IPS-NIHi7 (cell line): Measurements from ENCODE around the gene RARA.
"Not testable (repeated sequence)": the region's sequence is repeated elsewhere in the genome, so short reads cannot be mapped to it uniquely, and the experiment has no call there.

Experiments
- DNase-seq: peaks from one replicate; pipeline ENCODE4 v3.0.0; 2012; ENCODE audit warnings: mixed read lengths; ENCODE audit errors: extremely low spot score

The RARA gene

GRCh38 chr17:40356990-40357881 lies 48.3 kb downstream of the RARA start:
- no peak for DNase-seq

- DNase-seq: peak; percentile 91
Observed at GRCh38 chr17:40358323-40359038, 49.5 kb downstream of the RARA start.

GRCh38 chr17:40360091-40360490 lies 51.1 kb downstream of the RARA start:
- no peak for DNase-seq

- DNase-seq: no peak
Observed at GRCh38 chr17:40361063-40361924, 52.3 kb downstream of the RARA start.

GRCh38 chr17:40361925-40362695 lies 53.1 kb downstream of the RARA start:
- DNase-seq: no peak

GRCh38 chr17:40362696-40363110 lies 53.7 kb downstream of the RARA start:
- peak; percentile 92 for DNase-seq

- peak; percentile 45 for DNase-seq
Observed at GRCh38 chr17:40363111-40363827, 54.3 kb downstream of the RARA start.

GRCh38 chr17:40364121-40364861 lies 55.3 kb downstream of the RARA start, which contains the start of gene GJD3:
Gene GJD3 (minus strand): TSS chr17:40364737. CDS start chr17:40363815, 922 bp downstream.
- DNase-seq: peak; percentile 65

- no peak for DNase-seq
Observed at GRCh38 chr17:40364906-40365305, 55.9 kb downstream of the RARA start.

- no peak for DNase-seq
Observed at GRCh38 chr17:40366076-40366860, 57.3 kb downstream of the RARA start.

- peak; percentile 14 for DNase-seq
Observed at GRCh38 chr17:40366861-40367518, 58.0 kb downstream of the RARA start.

GRCh38 chr17:40367728-40368127 lies 58.7 kb downstream of the RARA start:
- not testable (repeated sequence) for DNase-seq

GRCh38 chr17:40369923-40370322 lies 60.9 kb downstream of the RARA start:
- DNase-seq: no peak

GRCh38 chr17:40371261-40371929 lies 62.4 kb downstream of the RARA start:
- DNase-seq: peak; percentile 67

- no peak for DNase-seq
Observed at GRCh38 chr17:40372031-40372430, 63.1 kb downstream of the RARA start.

GRCh38 chr17:40372644-40373043 lies 63.7 kb downstream of the RARA start:
- not testable (repeated sequence) for DNase-seq

- DNase-seq: no peak
Observed at GRCh38 chr17:40373324-40373723, 64.3 kb downstream of the RARA start.

GRCh38 chr17:40373999-40374398 lies 65.0 kb downstream of the RARA start:
- DNase-seq: no peak
